WTC11 (cell line): Measurements from ENCODE around the gene SRPRB. TPM values are rescaled to one million over a fixed set of nuclear protein-coding genes. Genes with fewer than 3 reads are reported as not detected.

ENCODE experiments used
- ATAC-seq: fragments of 200-7000 bp; cut with Tn5 transposase; 2 replicates; pipeline ENCODE4 v1.10.0; 2021; ENCODE audit warnings: mild to moderate bottlenecking, moderate library complexity
- CTCF ChIA-PET: fragments of 300-600 bp; sonication (Branson Sonifier 250); formaldehyde crosslinking; loops from one replicate; lab custom pipeline; 2021; ENCODE audit warnings: antibody characterized with exemption; lab: Charles Lee
- POLR2A ChIA-PET: fragments of 350-600 bp; sonication (Branson Sonifier 250); formaldehyde crosslinking; loops from one replicate; lab custom pipeline; 2021; ENCODE audit warnings: antibody characterized with exemption; lab: Charles Lee
- DNase-seq: peaks from one replicate; pipeline ENCODE4 v3.0.0; 2021; ENCODE audit warnings: low spot score
- H3K27ac Mint-ChIP-seq: 2 replicates; pipeline ENCODE4 v1.8.0; 2021; ENCODE audit warnings: mixed read lengths
- H3K27me3 Mint-ChIP-seq: 2 replicates; pipeline ENCODE4 v1.8.0; 2021; ENCODE audit warnings: low read depth, mild to moderate bottlenecking, moderate library complexity, mixed read lengths
- H3K36me3 Mint-ChIP-seq: 2 replicates; pipeline ENCODE4 v1.8.0; 2021; ENCODE audit warnings: mixed read lengths
- H3K4me1 Mint-ChIP-seq: 2 replicates; pipeline ENCODE4 v1.8.0; 2022; ENCODE audit warnings: mixed read lengths
- H3K4me3 Mint-ChIP-seq: 2 replicates; pipeline ENCODE4 v1.8.0; 2021; ENCODE audit warnings: mild to moderate bottlenecking, moderate library complexity, mixed read lengths
- H3K9me3 Mint-ChIP-seq: 2 replicates; pipeline ENCODE4 v1.8.0; 2021; ENCODE audit warnings: mixed read lengths
- CREB1 ChIP-seq: sonication (generic); formaldehyde crosslinking; IDR thresholded peaks from 2 replicates; pipeline ENCODE4 v1.8.0; 2023; ENCODE audit warnings: mild to moderate bottlenecking, missing genetic modification reagents
- CREM ChIP-seq: sonication (generic); formaldehyde crosslinking; IDR thresholded peaks from 2 replicates; pipeline ENCODE4 v1.8.1; 2022; ENCODE audit warnings: mild to moderate bottlenecking, missing genetic modification reagents, moderate library complexity
- FOXJ3 ChIP-seq: sonication (generic); formaldehyde crosslinking; IDR thresholded peaks from 2 replicates; pipeline ENCODE4 v1.9.0; 2021; ENCODE audit warnings: missing genetic modification reagents, mild to moderate bottlenecking, borderline replicate concordance
- NFYB ChIP-seq: sonication (generic); formaldehyde crosslinking; conservative IDR thresholded peaks from 2 replicates; pipeline ENCODE4 v1.8.0; 2022; ENCODE audit warnings: low read depth, missing genetic modification reagents
- NR2C2 ChIP-seq: sonication (generic); formaldehyde crosslinking; IDR thresholded peaks from 2 replicates; pipeline ENCODE4 v1.8.0; 2022; ENCODE audit warnings: mild to moderate bottlenecking, missing genetic modification reagents
- SOX15 ChIP-seq: fragments of 250-450 bp; sonication (Bioruptor Pico); IDR thresholded peaks from 2 replicates; pipeline ENCODE4 v1.9.0; 2021; ENCODE audit warnings: mild to moderate bottlenecking
- ZNF138 ChIP-seq: sonication (generic); formaldehyde crosslinking; conservative IDR thresholded peaks from 2 replicates; pipeline ENCODE4 v1.8.1; 2022; ENCODE audit warnings: mild to moderate bottlenecking, moderate library complexity, missing genetic modification reagents
- ZNF263 ChIP-seq: sonication (generic); formaldehyde crosslinking; IDR thresholded peaks from 2 replicates; pipeline ENCODE4 v1.8.1; 2022; ENCODE audit warnings: low read depth, mild to moderate bottlenecking, moderate library complexity, missing genetic modification reagents
- ZNF396 ChIP-seq: fragments of 250-450 bp; sonication (Bioruptor Pico); IDR thresholded peaks from 2 replicates; pipeline ENCODE4 v1.8.0; 2021; ENCODE audit warnings: mild to moderate bottlenecking, moderate library complexity, borderline replicate concordance
- total RNA-seq: library from RNA; stranded (reverse); gene quantifications from 3 replicates; pipeline ENCODE4 v1.2.3, GENCODE V29; 2021
- TF ChIP-seq, protein P1 (sequence below): sonication (generic); formaldehyde crosslinking; conservative IDR thresholded peaks from 2 replicates; pipeline ENCODE4 v1.8.1; 2023; ENCODE audit warnings: mild to moderate bottlenecking, low read depth, missing genetic modification reagents, moderate library complexity
- TF ChIP-seq, protein P2 (sequence below): sonication (generic); formaldehyde crosslinking; IDR thresholded peaks from 2 replicates; pipeline ENCODE4 v1.8.0; 2022; ENCODE audit warnings: mild to moderate bottlenecking, missing genetic modification reagents
- TF ChIP-seq, protein P3 (sequence below): sonication (generic); formaldehyde crosslinking; IDR thresholded peaks from 2 replicates; pipeline ENCODE4 v1.8.1; 2023; ENCODE audit warnings: mild to moderate bottlenecking, missing genetic modification reagents, moderate library complexity
- TF ChIP-seq, protein P4 (sequence below): fragments of 250-450 bp; sonication (Bioruptor Pico); IDR thresholded peaks from 2 replicates; pipeline ENCODE4 v1.8.0; 2021; ENCODE audit warnings: mild to moderate bottlenecking
- TF ChIP-seq, protein P5 (sequence below): sonication (generic); formaldehyde crosslinking; IDR thresholded peaks from 2 replicates; pipeline ENCODE4 v1.8.0; 2023; ENCODE audit warnings: mild to moderate bottlenecking, missing genetic modification reagents
- TF ChIP-seq, protein P6 (sequence below): sonication (generic); formaldehyde crosslinking; IDR thresholded peaks from 2 replicates; pipeline ENCODE4 v1.8.0; 2022; ENCODE audit warnings: missing genetic modification reagents

The SRPRB gene
- total RNA-seq, 1 experiment from 2014 or later, result 40.9 TPM

DNA sequence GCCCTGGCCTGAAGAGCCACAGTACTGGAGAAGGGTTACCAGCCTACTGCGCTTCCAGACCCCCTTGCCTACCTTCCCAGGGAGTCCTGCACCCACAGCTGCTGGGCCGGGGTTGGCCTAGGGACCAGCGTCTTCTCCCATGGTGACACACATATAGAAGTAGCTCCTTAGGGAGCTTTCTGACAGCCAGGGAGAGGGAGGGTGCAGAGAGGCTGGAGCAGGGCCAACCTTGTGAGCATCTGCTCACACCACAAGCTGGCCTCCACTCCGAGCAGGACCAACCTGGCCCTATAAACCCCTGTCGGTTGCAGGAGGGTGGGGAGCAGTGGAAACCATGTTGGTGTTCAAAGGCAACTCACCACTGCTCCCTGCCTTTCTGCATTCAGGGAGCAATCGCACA, 35.2 kb downstream of the SRPRB start (continued):
- TF ChIP-seq, protein P1, sequence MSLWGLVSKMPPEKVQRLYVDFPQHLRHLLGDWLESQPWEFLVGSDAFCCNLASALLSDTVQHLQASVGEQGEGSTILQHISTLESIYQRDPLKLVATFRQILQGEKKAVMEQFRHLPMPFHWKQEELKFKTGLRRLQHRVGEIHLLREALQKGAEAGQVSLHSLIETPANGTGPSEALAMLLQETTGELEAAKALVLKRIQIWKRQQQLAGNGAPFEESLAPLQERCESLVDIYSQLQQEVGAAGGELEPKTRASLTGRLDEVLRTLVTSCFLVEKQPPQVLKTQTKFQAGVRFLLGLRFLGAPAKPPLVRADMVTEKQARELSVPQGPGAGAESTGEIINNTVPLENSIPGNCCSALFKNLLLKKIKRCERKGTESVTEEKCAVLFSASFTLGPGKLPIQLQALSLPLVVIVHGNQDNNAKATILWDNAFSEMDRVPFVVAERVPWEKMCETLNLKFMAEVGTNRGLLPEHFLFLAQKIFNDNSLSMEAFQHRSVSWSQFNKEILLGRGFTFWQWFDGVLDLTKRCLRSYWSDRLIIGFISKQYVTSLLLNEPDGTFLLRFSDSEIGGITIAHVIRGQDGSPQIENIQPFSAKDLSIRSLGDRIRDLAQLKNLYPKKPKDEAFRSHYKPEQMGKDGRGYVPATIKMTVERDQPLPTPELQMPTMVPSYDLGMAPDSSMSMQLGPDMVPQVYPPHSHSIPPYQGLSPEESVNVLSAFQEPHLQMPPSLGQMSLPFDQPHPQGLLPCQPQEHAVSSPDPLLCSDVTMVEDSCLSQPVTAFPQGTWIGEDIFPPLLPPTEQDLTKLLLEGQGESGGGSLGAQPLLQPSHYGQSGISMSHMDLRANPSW, result no peak

DNA sequence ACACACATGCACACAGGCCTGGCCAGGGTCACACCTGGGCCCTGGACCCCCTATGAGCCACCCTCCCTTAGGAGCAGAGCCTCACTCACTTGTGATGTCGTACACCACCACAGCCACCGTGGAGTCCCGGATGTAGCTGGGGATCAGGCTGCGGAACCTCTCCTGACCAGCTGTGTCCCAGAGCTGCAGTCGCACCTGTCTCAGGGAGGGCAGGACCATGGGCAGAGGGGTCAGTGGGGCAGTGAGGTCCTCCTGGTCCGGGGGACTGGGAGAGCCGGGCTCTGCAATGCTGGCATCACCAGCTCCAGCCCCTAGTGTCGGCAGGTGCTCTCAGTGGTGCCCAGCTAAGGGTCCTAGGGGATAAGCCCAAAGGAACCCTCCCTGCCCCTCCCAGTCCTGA, 35.6 kb downstream of the SRPRB start:
- no peak for DNase-seq
- no peak for TF ChIP-seq SOX15
- TF ChIP-seq, protein P2, sequence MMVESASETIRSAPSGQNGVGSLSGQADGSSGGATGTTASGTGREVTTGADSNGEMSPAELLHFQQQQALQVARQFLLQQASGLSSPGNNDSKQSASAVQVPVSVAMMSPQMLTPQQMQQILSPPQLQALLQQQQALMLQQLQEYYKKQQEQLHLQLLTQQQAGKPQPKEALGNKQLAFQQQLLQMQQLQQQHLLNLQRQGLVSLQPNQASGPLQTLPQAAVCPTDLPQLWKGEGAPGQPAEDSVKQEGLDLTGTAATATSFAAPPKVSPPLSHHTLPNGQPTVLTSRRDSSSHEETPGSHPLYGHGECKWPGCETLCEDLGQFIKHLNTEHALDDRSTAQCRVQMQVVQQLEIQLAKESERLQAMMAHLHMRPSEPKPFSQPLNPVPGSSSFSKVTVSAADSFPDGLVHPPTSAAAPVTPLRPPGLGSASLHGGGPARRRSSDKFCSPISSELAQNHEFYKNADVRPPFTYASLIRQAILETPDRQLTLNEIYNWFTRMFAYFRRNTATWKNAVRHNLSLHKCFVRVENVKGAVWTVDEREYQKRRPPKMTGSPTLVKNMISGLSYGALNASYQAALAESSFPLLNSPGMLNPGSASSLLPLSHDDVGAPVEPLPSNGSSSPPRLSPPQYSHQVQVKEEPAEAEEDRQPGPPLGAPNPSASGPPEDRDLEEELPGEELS (CRISPR knock-in tag), result no peak
- TF ChIP-seq ZNF263 (CRISPR knock-in tag), result no peak
- TF ChIP-seq CREM (CRISPR knock-in tag), result no peak
- no peak for TF ChIP-seq FOXJ3 (CRISPR knock-in tag)
- H3K27ac Mint-ChIP-seq, result no peak overlapping the region
- no peaks in the 10 kb centered on the region for H3K27me3 Mint-ChIP-seq
- H3K9me3 Mint-ChIP-seq, result no peaks in the 10 kb centered on the region
- no peak for ATAC-seq
- no peaks in the 10 kb centered on the region for H3K36me3 Mint-ChIP-seq
- POLR2A ChIA-PET, result no interaction called here
- no peaks in the 10 kb centered on the region for H3K4me1 Mint-ChIP-seq
- CTCF ChIA-PET, result interaction anchor here (1.6 kb wide), 1 partner anchor 9 kb away, joined by 8 read pairs; no protein-coding TSS in a partner anchor
- H3K4me3 Mint-ChIP-seq, result no peak overlapping the region

DNA sequence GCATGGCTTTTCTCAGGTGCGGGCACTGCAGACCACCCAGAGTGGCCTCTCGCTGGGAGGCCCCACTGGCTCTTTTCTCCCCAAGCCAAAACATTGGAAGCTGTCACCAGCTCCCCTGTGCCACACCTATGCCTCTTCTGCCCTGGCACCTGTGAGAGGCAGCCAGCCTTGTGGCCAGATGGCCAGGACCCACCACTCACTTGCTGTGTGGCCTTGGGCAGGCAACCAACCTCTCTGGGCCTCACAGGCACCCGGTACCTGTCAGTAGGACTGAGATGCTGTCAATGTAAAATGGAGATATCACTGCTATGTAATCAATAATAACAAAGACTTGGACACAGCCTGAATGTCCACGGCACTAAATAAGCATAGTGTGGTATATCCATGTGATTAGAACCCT, 36.5 kb downstream of the SRPRB start:
- CTCF ChIA-PET, result interaction anchor here (1.6 kb wide), 1 partner anchor 10 kb away, joined by 8 read pairs; no protein-coding TSS in a partner anchor
- TF ChIP-seq NFYB (CRISPR knock-in tag), result no peak
- no peak for TF ChIP-seq ZNF138 (CRISPR knock-in tag)
- TF ChIP-seq FOXJ3 (CRISPR knock-in tag), result no peak
- TF ChIP-seq, protein P1, result no peak
- TF ChIP-seq, protein P3, sequence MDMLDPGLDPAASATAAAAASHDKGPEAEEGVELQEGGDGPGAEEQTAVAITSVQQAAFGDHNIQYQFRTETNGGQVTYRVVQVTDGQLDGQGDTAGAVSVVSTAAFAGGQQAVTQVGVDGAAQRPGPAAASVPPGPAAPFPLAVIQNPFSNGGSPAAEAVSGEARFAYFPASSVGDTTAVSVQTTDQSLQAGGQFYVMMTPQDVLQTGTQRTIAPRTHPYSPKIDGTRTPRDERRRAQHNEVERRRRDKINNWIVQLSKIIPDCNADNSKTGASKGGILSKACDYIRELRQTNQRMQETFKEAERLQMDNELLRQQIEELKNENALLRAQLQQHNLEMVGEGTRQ (CRISPR knock-in tag), result no peak
- TF ChIP-seq, protein P4, sequence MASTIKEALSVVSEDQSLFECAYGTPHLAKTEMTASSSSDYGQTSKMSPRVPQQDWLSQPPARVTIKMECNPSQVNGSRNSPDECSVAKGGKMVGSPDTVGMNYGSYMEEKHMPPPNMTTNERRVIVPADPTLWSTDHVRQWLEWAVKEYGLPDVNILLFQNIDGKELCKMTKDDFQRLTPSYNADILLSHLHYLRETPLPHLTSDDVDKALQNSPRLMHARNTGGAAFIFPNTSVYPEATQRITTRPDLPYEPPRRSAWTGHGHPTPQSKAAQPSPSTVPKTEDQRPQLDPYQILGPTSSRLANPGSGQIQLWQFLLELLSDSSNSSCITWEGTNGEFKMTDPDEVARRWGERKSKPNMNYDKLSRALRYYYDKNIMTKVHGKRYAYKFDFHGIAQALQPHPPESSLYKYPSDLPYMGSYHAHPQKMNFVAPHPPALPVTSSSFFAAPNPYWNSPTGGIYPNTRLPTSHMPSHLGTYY, result no peak
- no peak for TF ChIP-seq ZNF396 (CRISPR knock-in tag)
- TF ChIP-seq NR2C2 (CRISPR knock-in tag), result no peak
- TF ChIP-seq, protein P5, sequence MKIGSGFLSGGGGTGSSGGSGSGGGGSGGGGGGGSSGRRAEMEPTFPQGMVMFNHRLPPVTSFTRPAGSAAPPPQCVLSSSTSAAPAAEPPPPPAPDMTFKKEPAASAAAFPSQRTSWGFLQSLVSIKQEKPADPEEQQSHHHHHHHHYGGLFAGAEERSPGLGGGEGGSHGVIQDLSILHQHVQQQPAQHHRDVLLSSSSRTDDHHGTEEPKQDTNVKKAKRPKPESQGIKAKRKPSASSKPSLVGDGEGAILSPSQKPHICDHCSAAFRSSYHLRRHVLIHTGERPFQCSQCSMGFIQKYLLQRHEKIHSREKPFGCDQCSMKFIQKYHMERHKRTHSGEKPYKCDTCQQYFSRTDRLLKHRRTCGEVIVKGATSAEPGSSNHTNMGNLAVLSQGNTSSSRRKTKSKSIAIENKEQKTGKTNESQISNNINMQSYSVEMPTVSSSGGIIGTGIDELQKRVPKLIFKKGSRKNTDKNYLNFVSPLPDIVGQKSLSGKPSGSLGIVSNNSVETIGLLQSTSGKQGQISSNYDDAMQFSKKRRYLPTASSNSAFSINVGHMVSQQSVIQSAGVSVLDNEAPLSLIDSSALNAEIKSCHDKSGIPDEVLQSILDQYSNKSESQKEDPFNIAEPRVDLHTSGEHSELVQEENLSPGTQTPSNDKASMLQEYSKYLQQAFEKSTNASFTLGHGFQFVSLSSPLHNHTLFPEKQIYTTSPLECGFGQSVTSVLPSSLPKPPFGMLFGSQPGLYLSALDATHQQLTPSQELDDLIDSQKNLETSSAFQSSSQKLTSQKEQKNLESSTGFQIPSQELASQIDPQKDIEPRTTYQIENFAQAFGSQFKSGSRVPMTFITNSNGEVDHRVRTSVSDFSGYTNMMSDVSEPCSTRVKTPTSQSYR, result no peak
- TF ChIP-seq, protein P6, sequence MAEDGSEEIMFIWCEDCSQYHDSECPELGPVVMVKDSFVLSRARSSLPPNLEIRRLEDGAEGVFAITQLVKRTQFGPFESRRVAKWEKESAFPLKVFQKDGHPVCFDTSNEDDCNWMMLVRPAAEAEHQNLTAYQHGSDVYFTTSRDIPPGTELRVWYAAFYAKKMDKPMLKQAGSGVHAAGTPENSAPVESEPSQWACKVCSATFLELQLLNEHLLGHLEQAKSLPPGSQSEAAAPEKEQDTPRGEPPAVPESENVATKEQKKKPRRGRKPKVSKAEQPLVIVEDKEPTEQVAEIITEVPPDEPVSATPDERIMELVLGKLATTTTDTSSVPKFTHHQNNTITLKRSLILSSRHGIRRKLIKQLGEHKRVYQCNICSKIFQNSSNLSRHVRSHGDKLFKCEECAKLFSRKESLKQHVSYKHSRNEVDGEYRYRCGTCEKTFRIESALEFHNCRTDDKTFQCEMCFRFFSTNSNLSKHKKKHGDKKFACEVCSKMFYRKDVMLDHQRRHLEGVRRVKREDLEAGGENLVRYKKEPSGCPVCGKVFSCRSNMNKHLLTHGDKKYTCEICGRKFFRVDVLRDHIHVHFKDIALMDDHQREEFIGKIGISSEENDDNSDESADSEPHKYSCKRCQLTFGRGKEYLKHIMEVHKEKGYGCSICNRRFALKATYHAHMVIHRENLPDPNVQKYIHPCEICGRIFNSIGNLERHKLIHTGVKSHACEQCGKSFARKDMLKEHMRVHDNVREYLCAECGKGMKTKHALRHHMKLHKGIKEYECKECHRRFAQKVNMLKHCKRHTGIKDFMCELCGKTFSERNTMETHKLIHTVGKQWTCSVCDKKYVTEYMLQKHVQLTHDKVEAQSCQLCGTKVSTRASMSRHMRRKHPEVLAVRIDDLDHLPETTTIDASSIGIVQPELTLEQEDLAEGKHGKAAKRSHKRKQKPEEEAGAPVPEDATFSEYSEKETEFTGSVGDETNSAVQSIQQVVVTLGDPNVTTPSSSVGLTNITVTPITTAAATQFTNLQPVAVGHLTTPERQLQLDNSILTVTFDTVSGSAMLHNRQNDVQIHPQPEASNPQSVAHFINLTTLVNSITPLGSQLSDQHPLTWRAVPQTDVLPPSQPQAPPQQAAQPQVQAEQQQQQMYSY (CRISPR knock-in tag), result no peak
- no peak for TF ChIP-seq CREB1 (CRISPR knock-in tag)
- TF ChIP-seq ZNF263 (CRISPR knock-in tag), result no peak

More for the DNA sequence above, 36.5 kb downstream of the SRPRB start:
- DNase-seq (no peak), ATAC-seq (no peak)
- POLR2A ChIA-PET, result no interaction called here
- no peaks in the 10 kb centered on the region for H3K27me3 Mint-ChIP-seq
- H3K9me3 Mint-ChIP-seq, result no peaks in the 10 kb centered on the region
- H3K27ac Mint-ChIP-seq, result no peak overlapping the region
- no peak overlapping the region for H3K4me3 Mint-ChIP-seq
- no peaks in the 10 kb centered on the region for H3K4me1 Mint-ChIP-seq
- no peaks in the 10 kb centered on the region for H3K36me3 Mint-ChIP-seq
